Natural killer cell (primary cell): ENCODE data around the gene KRT16. TPM values are rescaled to one million over a fixed set of nuclear protein-coding genes. Genes with fewer than 3 reads are reported as not detected.
"Not testable (repeated sequence)": the region's sequence is repeated elsewhere in the genome, so short reads cannot be mapped to it uniquely, and the experiment has no call there.

Source experiments
- ATAC-seq, 3 donors: fragments of 150-1000 bp in 2 of 3; fragments of 200-7000 bp in 1 of 3; cut with Tn5 transposase; 1 replicate in 1 of 3; 2 replicates in 2 of 3; pipeline ENCODE4 v1.10.0; 2021; ENCODE audit warnings: mild to moderate bottlenecking in 2 of 3, moderate library complexity in 2 of 3
- DNase-seq, 2 donors: peaks; one replicate each; pipeline versions ENCODE4 v3.0.0 to v3.0.0-alpha.2; 2013 to 2021; ENCODE audit warnings: mixed read lengths in 1 of 2
- H3K27ac ChIP-seq: one replicate; pipeline ENCODE4 v1.5.1; 2013; ENCODE audit warnings: mild to moderate bottlenecking, low read length
- H3K27me3 ChIP-seq: one replicate; pipeline ENCODE4 v1.6.1; 2013; ENCODE audit warnings: low read length; ENCODE audit not compliant: control insufficient read depth, insufficient read depth
- H3K36me3 ChIP-seq: one replicate; pipeline ENCODE4 v1.6.1; 2013; ENCODE audit warnings: low read length; ENCODE audit not compliant: control insufficient read depth, insufficient read depth
- H3K4me1 ChIP-seq: one replicate; pipeline ENCODE4 v1.6.1; 2013; ENCODE audit warnings: low read length; ENCODE audit not compliant: control insufficient read depth, insufficient read depth
- H3K4me3 ChIP-seq: one replicate; pipeline ENCODE4 v1.5.1; 2013; ENCODE audit warnings: low read length
- H3K9me3 ChIP-seq: one replicate; pipeline ENCODE4 v1.6.1; 2013; ENCODE audit warnings: low read length; ENCODE audit not compliant: control insufficient read depth, insufficient read depth
- H3K27ac Mint-ChIP-seq, 2 donors: one replicate each; pipeline ENCODE4 v1.8.0; 2022; ENCODE audit warnings: mild to moderate bottlenecking in 2 of 2, mixed read lengths in 2 of 2, moderate library complexity in 1 of 2
- H3K27me3 Mint-ChIP-seq, 2 donors: one replicate each; pipeline ENCODE4 v1.8.0; 2022; ENCODE audit warnings: low read depth in 2 of 2, mixed read lengths in 2 of 2
- H3K36me3 Mint-ChIP-seq: one replicate; pipeline ENCODE4 v1.8.0; 2022; ENCODE audit warnings: mixed read lengths
- H3K4me1 Mint-ChIP-seq, 2 donors: one replicate each; pipeline ENCODE4 v1.8.0; 2022; ENCODE audit warnings: mixed read lengths in 2 of 2
- H3K4me3 Mint-ChIP-seq: one replicate; pipeline ENCODE4 v1.8.0; 2022; ENCODE audit warnings: mild to moderate bottlenecking, moderate library complexity, mixed read lengths
- H3K9me3 Mint-ChIP-seq, 2 donors: one replicate each; pipeline ENCODE4 v1.8.0; 2022; ENCODE audit warnings: mixed read lengths in 2 of 2
- CTCF ChIP-seq: fragments of 200-600 bp; IDR thresholded peaks from one replicate; pipeline ENCODE4 v1.8.0; 2022; ENCODE audit warnings: antibody characterized with exemption
- WGBS: methylation state at CpG from one replicate; pipeline ENCODE4 v1.1.7; 2013; ENCODE audit warnings: missing lambda C conversion rate; ENCODE audit not compliant: insufficient coverage; 5-methylcytosine and 5-hydroxymethylcytosine counted together
- intact Hi-C: fragments of 100-400 bp; cut with micrococcal nuclease; formaldehyde crosslinking; loops from one replicate; pipeline ENCODE4 v1.14.2; 2022
- total RNA-seq, 4 donors: library from RNA; stranded (reverse); fragments of 120-200 nt in 1 of 4; gene quantifications; one replicate each; pipeline versions ENCODE4 v1.2.3 to v1.2.4, GENCODE V29; 2013 to 2022

Gene KRT16
- total RNA-seq, 3 donors from 2014 or later (not counting 1 experiment from before 2014, with no cell fraction given): not detected

DNA sequence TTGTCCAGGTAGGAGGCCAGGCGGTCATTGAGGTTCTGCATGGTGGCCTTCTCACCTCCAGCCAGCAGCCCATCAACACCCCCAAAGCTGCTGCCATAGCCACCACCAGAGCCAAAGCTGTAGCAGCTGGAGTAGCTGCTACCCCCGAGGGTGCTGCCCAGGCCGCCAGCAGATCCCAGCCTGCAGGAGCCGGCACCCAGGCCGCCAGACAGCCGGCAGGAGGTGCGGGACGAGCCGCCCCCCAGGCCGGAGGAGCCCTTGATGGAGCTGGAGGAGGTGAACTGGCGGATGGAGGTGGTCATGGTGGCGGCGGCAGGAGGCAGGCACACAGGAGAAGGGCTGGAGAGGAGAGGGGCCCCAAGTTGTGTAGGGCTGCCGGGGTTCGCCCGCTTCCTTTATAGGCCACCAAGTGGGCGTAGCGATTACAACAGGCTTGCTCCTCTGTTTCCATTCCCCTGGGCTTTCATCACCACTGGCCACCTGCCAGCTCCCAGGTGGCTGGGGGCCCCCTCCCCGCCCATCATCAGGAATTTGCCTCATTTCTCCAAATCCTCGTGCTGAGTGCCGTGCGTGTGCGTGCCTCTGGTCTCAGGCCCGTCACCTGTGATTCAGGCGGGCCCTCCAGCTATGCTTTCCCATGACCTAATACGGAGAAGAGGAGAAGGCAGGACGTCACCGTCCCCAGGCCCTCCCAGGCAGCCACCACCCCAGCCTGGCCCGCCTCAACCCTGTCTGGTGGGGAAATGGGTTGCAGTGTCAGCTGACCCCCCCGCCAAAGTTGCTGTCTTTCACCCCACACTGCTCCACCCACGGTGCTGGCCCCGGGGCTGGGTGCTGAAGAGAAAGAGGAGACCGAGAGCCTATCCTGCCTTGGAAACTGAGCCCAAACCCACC lies 11.9 kb upstream of the KRT16 start, which contains the start of gene KRT17:
KRT17 (minus strand) TSS at position 368 of the 894 bp plus-strand sequence; CDS start at position 302, 66 bp downstream.
- no peaks in the 10 kb centered on the region for H3K9me3 ChIP-seq
- H3K4me3 Mint-ChIP-seq: no peak within 1 kb of the TSS
- H3K4me1 Mint-ChIP-seq: no peaks in the 10 kb centered on the region
- no peaks in the 10 kb centered on the region for H3K36me3 ChIP-seq
- no peak within 1 kb of the TSS for H3K4me3 ChIP-seq
- no peak within 1 kb of the TSS for H3K27ac ChIP-seq
- no peaks in the 10 kb centered on the region for H3K36me3 Mint-ChIP-seq
- no peak for TF ChIP-seq CTCF
- H3K27me3 Mint-ChIP-seq: peaks cover 0 to 3% of the 10 kb centered on the region in 2 donors
- 88% methylated on average over 28 of the region's 33 CpGs for WGBS
- H3K27ac Mint-ChIP-seq: no peak within 1 kb of the TSS
- no peak for DNase-seq
- no peaks in the 10 kb centered on the region for H3K4me1 ChIP-seq
- no peaks in the 10 kb centered on the region for H3K27me3 ChIP-seq
- intact Hi-C loops: no loop called here
- no peak for ATAC-seq
- no peaks in the 10 kb centered on the region for H3K9me3 Mint-ChIP-seq

DNA sequence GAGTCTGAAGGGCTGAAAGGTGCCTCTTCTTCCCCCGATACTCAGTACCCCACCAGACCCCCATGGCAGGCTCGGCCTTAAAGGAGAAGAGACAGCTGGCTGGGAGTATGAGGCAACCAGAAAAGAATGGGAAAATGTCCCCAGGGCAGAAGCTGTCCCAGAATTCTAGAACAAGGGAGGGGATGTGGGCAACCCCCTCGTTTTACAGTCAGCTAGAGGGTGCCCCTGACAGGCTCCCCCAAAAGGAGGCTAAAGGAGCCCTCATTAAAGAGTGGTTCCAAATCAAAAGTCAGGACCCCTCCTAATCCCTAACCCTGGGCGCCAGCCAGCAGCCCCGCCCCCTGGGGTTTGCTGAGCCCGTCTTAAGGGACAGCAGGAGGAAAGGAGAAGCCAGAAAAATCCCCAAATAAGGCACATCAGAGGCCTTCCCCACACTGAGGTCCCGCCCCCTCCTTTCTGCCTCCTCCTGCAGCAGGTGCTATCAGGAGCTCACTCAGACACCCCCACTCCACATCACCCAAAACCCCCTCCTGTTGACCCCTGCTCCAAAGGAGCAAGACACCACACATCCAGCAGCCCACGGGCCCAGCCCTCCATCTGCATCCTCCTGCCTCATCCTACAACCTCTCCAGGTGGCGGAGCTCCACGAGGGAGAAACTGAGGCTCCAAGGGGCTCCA lies 10.8 kb upstream of the KRT16 start:
- not testable (repeated sequence) for H3K27me3 Mint-ChIP-seq

DNA sequence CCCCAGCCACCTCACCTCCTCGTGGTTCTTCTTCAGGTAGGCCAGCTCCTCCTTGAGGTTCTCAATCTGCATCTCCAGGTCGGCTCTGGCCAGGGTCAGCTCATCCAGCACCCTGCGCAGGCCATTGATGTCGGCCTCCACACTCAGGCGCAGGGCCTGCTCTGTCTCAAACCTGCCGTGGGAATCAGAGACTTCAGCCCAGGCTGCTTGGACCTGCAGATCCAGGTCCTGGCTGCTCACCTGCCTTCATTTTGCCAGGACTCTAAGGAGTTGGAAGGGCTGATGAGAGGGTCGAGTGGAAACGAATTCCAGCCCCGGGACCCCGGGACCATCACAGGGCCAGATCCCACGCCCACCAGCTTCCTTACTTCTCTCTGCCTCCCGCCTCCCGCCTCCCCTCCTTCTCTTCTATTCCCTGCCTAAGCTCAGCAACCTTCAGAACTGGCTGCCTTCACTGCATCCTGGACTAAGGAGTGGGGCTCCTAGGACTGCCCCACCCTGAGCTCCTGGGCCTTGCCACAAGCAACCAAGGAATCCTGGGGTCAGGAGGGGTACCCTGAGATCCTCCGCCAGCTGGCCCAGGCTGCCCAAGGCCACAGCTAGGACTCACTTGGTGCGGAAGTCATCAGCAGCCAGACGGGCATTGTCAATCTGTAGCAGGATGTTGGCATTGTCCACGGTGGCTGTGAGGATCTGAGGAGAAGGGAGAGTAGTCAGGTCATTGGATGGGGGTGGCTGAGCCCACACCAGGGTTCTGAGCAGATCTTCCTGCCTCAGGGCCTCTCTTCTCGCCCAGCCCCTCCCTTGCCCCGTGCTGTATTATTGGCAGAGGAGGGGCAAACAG lies 10.0 kb upstream of the KRT16 start:
- 83% methylated on average over 19 of the region's 19 CpGs for WGBS
- H3K27ac ChIP-seq, H3K36me3 Mint-ChIP-seq, H3K4me3 Mint-ChIP-seq, H3K4me3 ChIP-seq, ATAC-seq, intact Hi-C loops, H3K4me1 Mint-ChIP-seq, H3K27me3 ChIP-seq, H3K36me3 ChIP-seq, H3K9me3 Mint-ChIP-seq, DNase-seq, H3K27me3 Mint-ChIP-seq, H3K9me3 ChIP-seq, H3K27ac Mint-ChIP-seq, H3K4me1 ChIP-seq: not testable (repeated sequence)

More for the DNA sequence above, 10.8 kb upstream of the KRT16 start:
- H3K36me3 ChIP-seq, H3K4me1 Mint-ChIP-seq, ATAC-seq, H3K36me3 Mint-ChIP-seq, DNase-seq, intact Hi-C loops, H3K27ac ChIP-seq, H3K9me3 ChIP-seq, H3K4me3 Mint-ChIP-seq, H3K27me3 ChIP-seq, H3K4me3 ChIP-seq, H3K27ac Mint-ChIP-seq, H3K4me1 ChIP-seq, H3K9me3 Mint-ChIP-seq: not testable (repeated sequence)
- 73% methylated on average over 9 of the region's 10 CpGs for WGBS

GRCh38 chr17:41621916-41622315 lies 9.3 kb upstream of the KRT16 start:
- Histone ChIP-seq H3K36me3 (no peaks in the 10 kb centered on the region), H3K27me3 (no peaks in the 10 kb centered on the region), H3K4me1 (no peaks in the 10 kb centered on the region), H3K4me3 (no peak overlapping the region), H3K9me3 (no peaks in the 10 kb centered on the region), H3K27ac (no peak overlapping the region)
- no peak overlapping the region for H3K4me3 Mint-ChIP-seq
- DNase-seq (no peak), ATAC-seq (no peak)
- WGBS: 81% methylated on average over 2 of the region's 2 CpGs
- intact Hi-C loops: no loop called here
- H3K27ac Mint-ChIP-seq: no peak overlapping the region
- no peaks in the 10 kb centered on the region for H3K4me1 Mint-ChIP-seq
- no peak for TF ChIP-seq CTCF
- H3K9me3 Mint-ChIP-seq: no peaks in the 10 kb centered on the region
- H3K36me3 Mint-ChIP-seq: no peaks in the 10 kb centered on the region
- peaks cover 0 to 3% of the 10 kb centered on the region in 2 donors for H3K27me3 Mint-ChIP-seq

DNA sequence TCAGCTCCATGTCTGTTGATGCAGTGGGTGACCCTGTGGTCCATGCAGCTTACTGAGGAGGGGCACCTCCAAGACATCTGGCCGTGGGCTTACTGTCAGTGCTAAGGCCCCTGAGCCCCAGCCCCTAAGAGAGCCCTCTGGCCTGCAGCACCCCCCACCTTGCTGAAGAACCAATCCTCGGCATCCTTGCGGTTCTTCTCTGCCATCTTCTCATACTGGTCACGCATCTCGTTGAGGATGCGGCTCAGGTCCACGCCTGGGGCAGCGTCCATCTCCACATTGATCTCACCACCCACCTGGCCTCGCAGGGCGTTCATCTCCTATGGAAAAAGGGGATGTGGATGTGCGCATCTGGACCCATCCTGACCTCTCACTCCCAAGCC lies 8.9 kb upstream of the KRT16 start:
- DNase-seq, ATAC-seq, H3K27me3 ChIP-seq, H3K4me1 ChIP-seq, H3K4me3 ChIP-seq, H3K4me1 Mint-ChIP-seq, H3K36me3 ChIP-seq, H3K27ac Mint-ChIP-seq, intact Hi-C loops, H3K9me3 Mint-ChIP-seq, H3K9me3 ChIP-seq, H3K36me3 Mint-ChIP-seq, H3K4me3 Mint-ChIP-seq, H3K27ac ChIP-seq, H3K27me3 Mint-ChIP-seq: not testable (repeated sequence)
- 85% methylated on average over 8 of the region's 11 CpGs for WGBS
